ENCODE measurements around the gene NKX6-2.
"Not testable (repeated sequence)": the region's sequence is repeated elsewhere in the genome, so short reads cannot be mapped to it uniquely, and the experiment has no call there.

The NKX6-2 gene

GRCh38 chr10:132802048-132802447 is 16.1 kb upstream of the NKX6-2 start:
- Histone ChIP-seq H3K4me3 (ENCODE audit: low read length) (no peak overlapping the region), H3K36me3 (ENCODE audit: control insufficient read depth, insufficient read depth, low read length) (no peaks in the 10 kb centered on the region), H3K4me1 (ENCODE audit: control insufficient read depth, insufficient read depth, low read length) (no peaks in the 10 kb centered on the region), H3K27me3 (ENCODE audit: control insufficient read depth, insufficient read depth, low read length) (no peaks in the 10 kb centered on the region), H3K27ac (ENCODE audit: low read depth, low read length) (no peak overlapping the region), H3K9ac (ENCODE audit: low read length) (no peak overlapping the region)

GRCh38 chr10:132799865-132800264 is 13.9 kb upstream of the NKX6-2 start:
- no peaks in the 10 kb centered on the region for H3K4me1 ChIP-seq (ENCODE audit: control insufficient read depth, insufficient read depth, low read length)
- no peaks in the 10 kb centered on the region for H3K27me3 ChIP-seq (ENCODE audit: control insufficient read depth, insufficient read depth, low read length)
- no peak overlapping the region for H3K9ac ChIP-seq (ENCODE audit: low read length)
- H3K4me3 ChIP-seq (ENCODE audit: low read length) = no peak overlapping the region
- H3K27ac ChIP-seq (ENCODE audit: low read depth, low read length) = no peak overlapping the region
- H3K36me3 ChIP-seq (ENCODE audit: control insufficient read depth, insufficient read depth, low read length) = no peaks in the 10 kb centered on the region

DNA sequence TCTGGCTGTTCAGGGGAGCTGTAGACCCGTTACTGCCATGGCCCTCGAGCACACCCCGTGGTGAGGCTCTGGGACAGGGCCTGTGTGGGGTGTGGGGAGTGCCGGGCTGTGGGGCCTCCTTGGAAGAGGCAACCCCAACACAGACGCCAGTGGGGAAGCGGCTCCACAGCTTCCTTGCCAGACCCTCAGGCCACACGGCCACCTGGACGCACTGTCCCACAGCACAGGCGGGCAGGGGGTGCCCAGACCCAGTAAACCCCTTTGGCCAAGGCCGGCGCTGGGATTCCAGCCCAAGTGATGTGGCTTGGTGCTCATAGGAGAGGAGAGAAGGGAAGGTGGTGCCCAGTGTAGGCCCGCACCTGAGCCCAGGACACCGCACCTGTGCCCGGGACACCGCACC is 12.9 kb upstream of the NKX6-2 start:
- Histone ChIP-seq H3K4me1 (ENCODE audit: control insufficient read depth, insufficient read depth, low read length) (no peaks in the 10 kb centered on the region), H3K4me3 (ENCODE audit: low read length) (no peak overlapping the region), H3K36me3 (ENCODE audit: control insufficient read depth, insufficient read depth, low read length) (no peaks in the 10 kb centered on the region), H3K9ac (ENCODE audit: low read length) (no peak overlapping the region), H3K27ac (ENCODE audit: low read depth, low read length) (no peak overlapping the region), H3K27me3 (ENCODE audit: control insufficient read depth, insufficient read depth, low read length) (no peaks in the 10 kb centered on the region)

DNA sequence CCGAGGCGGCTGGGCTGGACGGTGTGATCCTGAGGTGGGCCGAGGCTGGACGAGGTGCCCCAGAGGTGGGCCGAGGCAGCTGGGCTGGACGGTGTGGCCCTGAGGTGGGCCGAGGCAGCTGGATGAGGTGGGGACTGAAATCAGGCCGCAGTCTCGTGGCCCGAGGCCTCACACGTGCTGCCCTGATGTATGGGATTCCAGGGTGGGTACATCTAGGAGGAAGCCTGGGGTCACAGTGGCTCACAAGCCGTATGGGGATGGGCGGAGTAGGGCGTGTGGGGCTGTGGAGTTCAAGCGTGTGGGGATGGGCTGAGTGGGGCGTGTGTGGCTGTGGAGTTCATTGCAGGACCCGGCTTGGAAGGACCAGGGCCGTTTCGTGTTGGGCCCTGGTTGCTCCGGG is 12.5 kb upstream of the NKX6-2 start:
- Histone ChIP-seq H3K4me3 (ENCODE audit: low read length) (no peak overlapping the region), H3K27ac (ENCODE audit: low read depth, low read length) (no peak overlapping the region), H3K9ac (ENCODE audit: low read length) (no peak overlapping the region), H3K4me1 (ENCODE audit: control insufficient read depth, insufficient read depth, low read length) (no peaks in the 10 kb centered on the region), H3K36me3 (ENCODE audit: control insufficient read depth, insufficient read depth, low read length) (no peaks in the 10 kb centered on the region), H3K27me3 (ENCODE audit: control insufficient read depth, insufficient read depth, low read length) (no peaks in the 10 kb centered on the region)

- not testable (repeated sequence) for H3K36me3 ChIP-seq (ENCODE audit: control insufficient read depth, insufficient read depth, low read length); H3K27ac ChIP-seq (ENCODE audit: low read depth, low read length); H3K4me3 ChIP-seq (ENCODE audit: low read length); H3K9ac ChIP-seq (ENCODE audit: low read length); H3K4me1 ChIP-seq (ENCODE audit: control insufficient read depth, insufficient read depth, low read length); H3K27me3 ChIP-seq (ENCODE audit: control insufficient read depth, insufficient read depth, low read length)
Observed at GRCh38 chr10:132797986-132798385, 12.0 kb upstream of the NKX6-2 start.

DNA sequence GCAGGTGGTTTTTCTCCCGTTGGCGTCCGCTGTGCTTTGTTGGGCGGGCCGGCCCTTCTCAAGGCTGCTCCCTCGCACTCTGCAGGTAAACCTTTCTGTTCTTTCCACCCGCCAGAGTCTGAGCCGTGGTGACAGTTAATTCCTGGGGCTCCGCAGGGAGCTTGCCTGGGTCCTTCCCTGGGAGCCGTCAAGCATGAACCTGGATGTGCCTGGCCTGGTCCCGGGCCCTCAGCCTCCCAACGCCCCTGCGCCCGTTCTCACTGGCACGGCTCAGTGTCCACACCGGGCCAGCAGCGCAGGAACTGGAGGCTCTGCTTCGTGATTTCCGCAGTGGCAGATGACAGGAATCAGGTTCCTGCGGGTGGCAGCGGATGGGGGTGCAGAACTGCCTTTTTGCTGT is 10.9 kb upstream of the NKX6-2 start:
- Histone ChIP-seq H3K9ac (ENCODE audit: low read length) (no peak overlapping the region), H3K27me3 (ENCODE audit: control insufficient read depth, insufficient read depth, low read length) (no peaks in the 10 kb centered on the region), H3K4me3 (ENCODE audit: low read length) (no peak overlapping the region), H3K36me3 (ENCODE audit: control insufficient read depth, insufficient read depth, low read length) (no peaks in the 10 kb centered on the region), H3K27ac (ENCODE audit: low read depth, low read length) (no peak overlapping the region), H3K4me1 (ENCODE audit: control insufficient read depth, insufficient read depth, low read length) (no peaks in the 10 kb centered on the region)

DNA sequence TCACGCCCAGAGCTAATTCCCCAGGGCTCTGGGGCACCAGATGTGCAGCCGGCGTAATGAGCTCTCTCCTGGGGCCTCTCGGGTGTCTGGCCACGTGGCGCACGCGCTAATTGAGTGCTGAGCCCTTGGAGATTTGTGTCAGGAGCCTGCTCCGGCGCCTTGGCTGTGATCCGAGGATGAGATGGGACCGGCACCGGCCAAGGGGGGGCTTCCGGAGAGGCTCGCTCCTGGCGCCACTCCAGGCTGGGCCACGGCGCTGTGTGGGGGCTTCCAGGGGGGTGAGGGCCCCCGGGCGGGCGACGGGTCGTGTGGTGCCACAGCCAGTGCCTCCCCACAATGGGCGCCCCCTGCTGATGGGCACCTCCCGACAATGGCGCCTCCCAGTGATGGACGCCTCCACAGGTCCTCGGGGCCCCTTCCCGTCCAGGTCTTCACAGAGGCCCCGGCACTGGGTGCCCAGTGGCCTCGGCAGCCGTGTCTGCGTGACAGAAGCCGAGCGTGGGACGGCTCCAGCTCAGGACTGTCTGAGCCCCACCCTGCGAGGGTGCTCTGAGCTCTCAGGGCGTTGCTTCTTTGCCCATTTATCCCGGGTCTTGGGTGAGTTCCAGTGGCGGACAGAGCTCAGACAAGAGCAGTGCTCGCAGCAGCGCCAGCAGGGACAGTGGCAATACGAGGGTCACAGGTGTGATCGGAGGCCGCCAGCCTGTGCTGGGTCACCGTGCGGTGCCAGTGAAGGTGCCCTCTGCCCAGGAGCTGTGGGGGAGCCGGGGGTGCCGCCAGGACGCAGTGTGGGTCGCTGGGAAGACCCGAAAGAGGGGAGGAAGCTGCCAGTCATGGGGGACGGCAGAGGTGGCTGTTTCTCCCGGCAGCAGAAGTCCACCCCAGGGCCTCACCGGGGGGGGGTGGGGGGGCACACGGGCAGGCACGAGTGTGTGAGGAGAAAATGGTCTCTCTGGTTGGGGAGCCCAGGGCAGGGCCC is 8.2 kb upstream of the NKX6-2 start:
- no peak overlapping the region for H3K4me3 ChIP-seq (ENCODE audit: low read length)
- no peaks in the 10 kb centered on the region for H3K36me3 ChIP-seq (ENCODE audit: control insufficient read depth, insufficient read depth, low read length)
- no peak overlapping the region for H3K27ac ChIP-seq (ENCODE audit: low read depth, low read length)
- H3K4me1 ChIP-seq (ENCODE audit: control insufficient read depth, insufficient read depth, low read length) = no peaks in the 10 kb centered on the region
- H3K9ac ChIP-seq (ENCODE audit: low read length) = no peak overlapping the region
- no peaks in the 10 kb centered on the region for H3K27me3 ChIP-seq (ENCODE audit: control insufficient read depth, insufficient read depth, low read length)

GRCh38 chr10:132793213-132793612 is 7.3 kb upstream of the NKX6-2 start:
- Histone ChIP-seq H3K27me3 (ENCODE audit: control insufficient read depth, insufficient read depth, low read length) (peaks cover 3% of the 10 kb centered on the region), H3K4me3 (ENCODE audit: low read length) (no peak overlapping the region), H3K4me1 (ENCODE audit: control insufficient read depth, insufficient read depth, low read length) (no peaks in the 10 kb centered on the region), H3K36me3 (ENCODE audit: control insufficient read depth, insufficient read depth, low read length) (no peaks in the 10 kb centered on the region), H3K9ac (ENCODE audit: low read length) (no peak overlapping the region), H3K27ac (ENCODE audit: low read depth, low read length) (no peak overlapping the region)

GRCh38 chr10:132792796-132793195 is 6.8 kb upstream of the NKX6-2 start:
- no peak overlapping the region for H3K9ac ChIP-seq (ENCODE audit: low read length)
- no peaks in the 10 kb centered on the region for H3K36me3 ChIP-seq (ENCODE audit: control insufficient read depth, insufficient read depth, low read length)
- H3K4me3 ChIP-seq (ENCODE audit: low read length) = no peak overlapping the region
- no peak overlapping the region for H3K27ac ChIP-seq (ENCODE audit: low read depth, low read length)
- peaks cover 3% of the 10 kb centered on the region for H3K27me3 ChIP-seq (ENCODE audit: control insufficient read depth, insufficient read depth, low read length)
- H3K4me1 ChIP-seq (ENCODE audit: control insufficient read depth, insufficient read depth, low read length) = no peaks in the 10 kb centered on the region

DNA sequence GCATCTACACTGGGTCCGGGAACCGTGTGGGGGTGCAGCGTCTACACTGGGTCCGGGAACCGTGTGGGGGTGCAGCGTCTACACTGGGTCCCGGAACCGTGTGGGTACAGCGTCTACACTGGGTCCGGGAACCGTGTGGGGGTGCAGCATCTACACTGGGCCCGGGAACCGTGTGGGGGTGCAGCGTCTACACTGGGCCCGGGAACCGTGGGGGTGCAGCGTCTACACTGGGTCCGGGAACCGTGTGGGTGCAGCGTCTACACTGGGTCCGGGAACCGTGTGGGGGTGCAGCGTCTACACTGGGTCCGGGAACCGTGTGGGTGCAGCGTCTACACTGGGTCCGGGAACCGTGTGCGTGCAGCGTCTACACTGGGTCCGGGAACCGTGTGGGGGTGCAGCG is 6.2 kb upstream of the NKX6-2 start:
- not testable (repeated sequence) for H3K4me1 ChIP-seq (ENCODE audit: control insufficient read depth, insufficient read depth, low read length); H3K27ac ChIP-seq (ENCODE audit: low read depth, low read length); H3K27me3 ChIP-seq (ENCODE audit: control insufficient read depth, insufficient read depth, low read length); H3K4me3 ChIP-seq (ENCODE audit: low read length); H3K9ac ChIP-seq (ENCODE audit: low read length); H3K36me3 ChIP-seq (ENCODE audit: control insufficient read depth, insufficient read depth, low read length)

DNA sequence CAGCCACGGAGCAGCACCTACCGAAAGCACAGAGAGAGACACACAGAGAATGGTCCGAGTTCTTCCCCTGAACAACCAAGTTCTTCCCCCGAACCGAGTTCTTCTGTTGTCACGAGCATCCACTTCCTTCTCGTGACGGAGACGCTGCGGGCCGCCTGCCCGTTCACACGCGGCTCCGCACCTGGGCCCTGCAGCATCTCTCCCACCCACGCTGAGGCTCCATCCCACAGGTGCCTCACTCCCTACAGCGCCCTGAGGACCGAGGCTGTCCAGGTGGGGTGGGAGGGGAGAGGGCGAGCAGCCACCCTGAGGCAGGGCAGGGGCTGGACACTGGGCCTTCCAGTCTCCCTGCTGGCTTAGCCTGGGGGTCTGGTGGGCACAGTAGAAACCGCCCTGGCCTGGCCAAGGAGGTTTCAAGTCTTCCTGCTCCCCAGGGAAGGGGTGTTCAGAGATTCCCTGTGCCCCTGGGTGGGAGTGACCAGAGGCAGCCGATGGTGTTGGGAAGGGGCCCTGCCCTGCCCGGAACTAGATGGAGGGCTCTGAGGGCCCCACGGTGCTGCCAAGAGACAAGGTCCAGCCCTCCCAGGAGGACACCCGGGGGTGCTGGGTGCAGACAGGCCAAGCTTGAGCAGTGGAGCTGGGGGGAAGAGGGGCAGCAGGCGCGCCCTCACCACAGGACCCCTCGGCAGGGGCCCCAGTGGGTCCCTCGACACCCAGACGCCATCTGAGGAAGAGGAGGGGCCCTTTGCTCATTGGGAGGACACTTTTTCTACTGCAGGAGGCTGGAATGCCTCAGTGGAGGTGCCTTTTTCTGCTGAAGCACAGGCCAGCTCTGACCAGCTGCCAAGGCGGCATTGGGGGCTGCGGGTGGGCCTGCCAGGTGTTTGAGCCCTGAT is 5.2 kb upstream of the NKX6-2 start:
- H3K4me3 ChIP-seq (ENCODE audit: low read length) = no peak overlapping the region
- H3K4me1 ChIP-seq (ENCODE audit: control insufficient read depth, insufficient read depth, low read length) = no peaks in the 10 kb centered on the region
- H3K27ac ChIP-seq (ENCODE audit: low read depth, low read length) = no peak overlapping the region
- peaks cover 9% of the 10 kb centered on the region for H3K27me3 ChIP-seq (ENCODE audit: control insufficient read depth, insufficient read depth, low read length)
- H3K9ac ChIP-seq (ENCODE audit: low read length) = no peak overlapping the region
- no peaks in the 10 kb centered on the region for H3K36me3 ChIP-seq (ENCODE audit: control insufficient read depth, insufficient read depth, low read length)

DNA sequence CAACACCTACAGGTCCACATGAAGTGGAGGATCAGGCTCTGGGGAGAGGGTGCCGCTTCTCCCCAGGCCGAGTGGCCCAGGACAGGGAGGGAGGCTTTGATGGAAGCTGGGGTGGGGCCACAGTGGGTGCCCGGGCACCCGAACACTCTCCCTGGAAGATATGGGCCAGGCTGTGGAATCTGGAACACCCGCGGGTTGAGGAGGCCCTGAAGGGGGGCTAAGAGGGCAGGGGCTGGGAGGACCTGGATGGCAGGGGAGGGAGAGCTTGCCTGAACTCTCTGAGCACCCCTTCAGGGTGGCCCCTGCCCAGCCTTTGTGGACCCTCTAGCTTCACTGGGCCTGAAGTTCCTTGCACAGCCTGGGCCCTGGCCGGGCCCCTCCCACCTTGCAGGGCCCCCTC is 4.5 kb upstream of the NKX6-2 start:
- Histone ChIP-seq H3K27me3 (ENCODE audit: control insufficient read depth, insufficient read depth, low read length) (peaks cover 9% of the 10 kb centered on the region), H3K9ac (ENCODE audit: low read length) (no peak overlapping the region)

More for the DNA sequence above, 4.5 kb upstream of the NKX6-2 start:
- H3K36me3 ChIP-seq (ENCODE audit: control insufficient read depth, insufficient read depth, low read length) = no peaks in the 10 kb centered on the region
- H3K4me3 ChIP-seq (ENCODE audit: low read length) = no peak overlapping the region
- no peaks in the 10 kb centered on the region for H3K4me1 ChIP-seq (ENCODE audit: control insufficient read depth, insufficient read depth, low read length)
- no peak overlapping the region for H3K27ac ChIP-seq (ENCODE audit: low read depth, low read length)

Measured in rectal smooth muscle tissue (tissue), 1 donor.